H9 (cell line): Measurements from ENCODE around the gene SYNRG. TPM values are rescaled to one million over a fixed set of nuclear protein-coding genes. Genes with fewer than 3 reads are reported as not detected.
A peak's percentile ranks its signal among the peaks of the same experiment; 100 is the strongest.

ENCODE experiments used
- DNase-seq: peaks from one replicate; pipeline ENCODE4 v3.0.0-alpha.2; 2017
- H2AFZ ChIP-seq: one replicate; pipeline ENCODE4 v1.6.1; 2013; ENCODE audit warnings: mild to moderate bottlenecking, low read length, control low read depth, moderate library complexity
- H2AK5ac ChIP-seq: 2 replicates; pipeline ENCODE4 v1.6.1; 2013; ENCODE audit warnings: low read length, control low read depth, mixed read lengths; ENCODE audit not compliant: insufficient read length
- H2BK120ac ChIP-seq: one replicate; pipeline ENCODE4 v1.6.1; 2013; ENCODE audit warnings: low read depth, mild to moderate bottlenecking, low read length, control low read depth, inconsistent platforms; ENCODE audit not compliant: poor library complexity, severe bottlenecking
- H2BK12ac ChIP-seq: 2 replicates; pipeline ENCODE4 v1.6.1; 2013; ENCODE audit warnings: low read length, control low read depth, mixed read lengths, low read depth; ENCODE audit not compliant: insufficient read length
- H2BK15ac ChIP-seq: 2 replicates; pipeline ENCODE4 v1.6.1; 2013; ENCODE audit warnings: low read depth, low read length, control low read depth
- H2BK20ac ChIP-seq: one replicate; pipeline ENCODE4 v1.6.1; 2013; ENCODE audit warnings: low read depth, mild to moderate bottlenecking, low read length, control low read depth, inconsistent platforms; ENCODE audit not compliant: poor library complexity, severe bottlenecking
- H2BK5ac ChIP-seq: 2 replicates; pipeline ENCODE4 v1.6.1; 2013; ENCODE audit warnings: low read length, control low read depth, mixed read lengths; ENCODE audit not compliant: insufficient read length
- H3K14ac ChIP-seq: 2 replicates; pipeline ENCODE4 v1.6.1; 2013; ENCODE audit warnings: low read length, control low read depth; ENCODE audit not compliant: insufficient read depth
- H3K18ac ChIP-seq: 2 replicates; pipeline ENCODE4 v1.6.1; 2013; ENCODE audit warnings: low read depth, mild to moderate bottlenecking, mixed read lengths, low read length, control low read depth; ENCODE audit not compliant: insufficient read length
- H3K23ac ChIP-seq: 2 replicates; pipeline ENCODE4 v1.6.1; 2013; ENCODE audit warnings: low read length, control low read depth, mixed read lengths, low read depth; ENCODE audit not compliant: insufficient read length
- H3K23me2 ChIP-seq: 2 replicates; pipeline ENCODE4 v1.6.1; 2013; ENCODE audit warnings: low read depth, mild to moderate bottlenecking, mixed read lengths, low read length, control low read depth; ENCODE audit not compliant: insufficient read length, poor library complexity, severe bottlenecking
- H3K27ac ChIP-seq: 2 replicates; pipeline ENCODE4 v1.5.1; 2013; ENCODE audit warnings: low read length, control low read depth, mixed read lengths, low read depth; ENCODE audit not compliant: insufficient read length
- H3K27me3 ChIP-seq: 2 replicates; pipeline ENCODE4 v1.6.1; 2013; ENCODE audit warnings: low read length, control low read depth, inconsistent platforms; ENCODE audit not compliant: insufficient read depth
- H3K4ac ChIP-seq: 2 replicates; pipeline ENCODE4 v1.6.1; 2013; ENCODE audit warnings: low read depth, mild to moderate bottlenecking, control low read depth, inconsistent platforms, low read length, moderate library complexity
- H3K4me1 ChIP-seq: 2 replicates; pipeline ENCODE4 v1.6.1; 2013; ENCODE audit warnings: low read length, control low read depth, inconsistent platforms; ENCODE audit not compliant: insufficient read depth
- H3K4me2 ChIP-seq: 2 replicates; pipeline ENCODE4 v1.6.1; 2013; ENCODE audit warnings: low read length, control low read depth, mixed read lengths; ENCODE audit not compliant: insufficient read length, insufficient read depth
- H3K56ac ChIP-seq: 2 replicates; pipeline ENCODE4 v1.6.1; 2013; ENCODE audit warnings: low read depth, mild to moderate bottlenecking, mixed read lengths, low read length, control low read depth; ENCODE audit not compliant: insufficient read length
- H3K79me1 ChIP-seq: 2 replicates; pipeline ENCODE4 v1.6.1; 2013; ENCODE audit warnings: low read depth, mild to moderate bottlenecking, moderate library complexity, low read length, control low read depth, inconsistent platforms; ENCODE audit not compliant: insufficient read depth, poor library complexity, severe bottlenecking
- H3K79me2 ChIP-seq: 2 replicates; pipeline ENCODE4 v1.6.1; 2013; ENCODE audit warnings: low read length, control low read depth, inconsistent platforms; ENCODE audit not compliant: insufficient read depth
- H3K9ac ChIP-seq: 2 replicates; pipeline ENCODE4 v1.6.1; 2013; ENCODE audit warnings: low read length, control low read depth, mixed read lengths; ENCODE audit not compliant: insufficient read length; ENCODE audit errors: extremely low read depth
- H3K9me3 ChIP-seq: one replicate; pipeline ENCODE4 v1.6.1; 2013; ENCODE audit warnings: low read depth, low read length, inconsistent platforms; ENCODE audit not compliant: control insufficient read depth
- H3T11ph ChIP-seq: one replicate; pipeline ENCODE4 v1.6.1; 2013; ENCODE audit warnings: mild to moderate bottlenecking, low read length, control low read depth, inconsistent platforms
- H4K20me1 ChIP-seq: one replicate; pipeline ENCODE4 v1.6.1; 2013; ENCODE audit not compliant: control insufficient read depth, insufficient read length, insufficient read depth
- H4K5ac ChIP-seq: 2 replicates; pipeline ENCODE4 v1.6.1; 2013; ENCODE audit warnings: low read depth, mild to moderate bottlenecking, mixed read lengths, low read length, control low read depth; ENCODE audit not compliant: insufficient read length
- H4K8ac ChIP-seq: replicated peaks from 2 replicates; pipeline ENCODE4 v1.6.1; 2013; ENCODE audit warnings: low read length, control low read depth, mixed read lengths, low read depth; ENCODE audit not compliant: insufficient read length
- H4K91ac ChIP-seq: 2 replicates; pipeline ENCODE4 v1.6.1; 2013; ENCODE audit warnings: low read depth, mild to moderate bottlenecking, moderate library complexity, mixed read lengths, low read length, control low read depth; ENCODE audit not compliant: insufficient read length
- H3K27ac Mint-ChIP-seq, 3 experiments: 2 replicates in 2 of 3; 3 replicates in 1 of 3; pipeline ENCODE4 v1.8.0; 2020 to 2021; ENCODE audit warnings: mixed read lengths in 3 of 3, mild to moderate bottlenecking in 1 of 3, moderate library complexity in 1 of 3
- H3K27me3 Mint-ChIP-seq: 2 replicates; pipeline ENCODE4 v1.8.0; 2021; ENCODE audit warnings: low read depth, mild to moderate bottlenecking, moderate library complexity, mixed read lengths
- H3K36me3 Mint-ChIP-seq, 3 experiments: 2 replicates in 2 of 3; 3 replicates in 1 of 3; pipeline ENCODE4 v1.8.0; 2020 to 2021; ENCODE audit warnings: low read depth in 3 of 3, mixed read lengths in 3 of 3; ENCODE audit not compliant: insufficient read depth in 1 of 3
- H3K4me1 Mint-ChIP-seq, 2 experiments: 2 replicates each; pipeline ENCODE4 v1.8.0; 2020; ENCODE audit warnings: mixed read lengths in 2 of 2
- H3K4me3 Mint-ChIP-seq, 2 experiments: 2 replicates in 1 of 2; 3 replicates in 1 of 2; pipeline ENCODE4 v1.8.0; 2020 to 2021; ENCODE audit warnings: mild to moderate bottlenecking in 2 of 2, mixed read lengths in 2 of 2, moderate library complexity in 1 of 2
- H3K9me3 Mint-ChIP-seq, 2 experiments: 2 replicates in 1 of 2; 3 replicates in 1 of 2; pipeline ENCODE4 v1.8.0; 2020; ENCODE audit warnings: mild to moderate bottlenecking in 2 of 2, mixed read lengths in 2 of 2, moderate library complexity in 1 of 2
- CTCF ChIP-seq: fragments of 200-600 bp; sonication (generic); conservative IDR thresholded peaks from 3 replicates; pipeline ENCODE4 v1.8.0; 2021; ENCODE audit warnings: antibody characterized with exemption, mild to moderate bottlenecking
- whole genome bisulfite sequencing: extraction: QIAGEN DNeasy Blood & Tissue Kit; methylation state at CpG from one replicate; pipeline ENCODE4 v1.1.7; 2013; ENCODE audit warnings: missing lambda C conversion rate, low lambda C conversion rate, mixed read lengths; ENCODE audit not compliant: insufficient read length; ENCODE audit errors: extremely low coverage; 5-methylcytosine and 5-hydroxymethylcytosine counted together
- total RNA-seq: library from RNA; stranded (reverse); gene quantifications from 2 replicates; pipeline ENCODE4 v1.2.1, GENCODE V29; 2021

Gene SYNRG
- total RNA-seq, 1 experiment from 2014 or later = 30.5 TPM

DNA sequence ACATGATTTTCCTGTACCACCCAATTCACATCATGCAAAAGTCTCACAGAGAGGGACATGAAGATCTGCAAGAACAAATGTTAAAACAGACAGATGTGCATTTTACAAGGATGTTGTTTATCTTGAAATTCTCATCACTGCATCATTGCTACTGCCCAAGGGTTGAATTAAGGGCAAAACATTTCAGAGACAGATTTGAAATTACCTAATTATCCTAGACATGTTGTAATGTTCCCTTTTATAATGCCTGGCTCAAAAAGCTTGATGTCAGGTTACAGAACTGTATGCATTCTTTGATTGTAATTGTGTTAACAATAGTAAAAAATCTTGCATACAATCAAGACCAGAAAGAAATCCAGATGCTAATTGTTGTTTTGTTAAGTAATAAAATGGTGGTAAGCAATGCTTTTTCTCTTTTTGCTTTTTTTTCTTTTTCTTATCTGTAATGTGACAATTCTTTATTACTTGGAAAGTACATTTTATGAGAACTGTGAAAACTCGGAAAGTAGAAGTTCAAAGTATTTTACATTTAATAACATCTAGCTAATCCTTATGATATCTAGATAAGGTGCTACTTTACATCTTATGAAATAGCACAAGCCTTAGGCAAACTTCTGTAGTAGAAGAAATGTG lies 123.2 kb downstream of the SYNRG start:
- Histone ChIP-seq H3K27me3 (no peaks in the 10 kb centered on the region), H3K79me2 (no peaks in the 10 kb centered on the region), H3K14ac (no peak overlapping the region), H3K56ac (no peak overlapping the region), H3K23ac (no peak overlapping the region), H3K9me3 (no peaks in the 10 kb centered on the region), H3T11ph (no peak overlapping the region), H2BK12ac (no peak overlapping the region), H3K9ac (no peak overlapping the region), H2AFZ (no peak overlapping the region), H3K4me2 (no peak overlapping the region), H4K20me1 (no peaks in the 10 kb centered on the region), H3K18ac (no peak overlapping the region), H2BK120ac (no peak overlapping the region), H3K4ac (no peak overlapping the region), H2BK5ac (no peak overlapping the region), H3K79me1 (no peaks in the 10 kb centered on the region), H3K23me2 (peaks cover 17% of the 10 kb centered on the region), H2AK5ac (no peak overlapping the region), H3K4me1 (peaks cover 12% of the 10 kb centered on the region), H4K91ac (no peak overlapping the region), H2BK20ac (no peak overlapping the region), H4K8ac (no peak overlapping the region), H4K5ac (no peak overlapping the region), H2BK15ac (no peak overlapping the region), H3K27ac (no peak overlapping the region)
- Mint-ChIP-seq H3K4me1 (peaks cover 34 to 37% of the 10 kb centered on the region in 2 experiments), H3K9me3 (no peaks in the 10 kb centered on the region), H3K27me3 (peaks cover 10% of the 10 kb centered on the region), H3K4me3 (no peak overlapping the region), H3K27ac (0 out of 7 replicates have a peak overlapping the region, but pooled peaks of 1 of the 3 experiments have one; percentile 35), H3K36me3 (peaks cover 0 to 3% (median 0%) of the 10 kb centered on the region in 3 experiments; a peak in 3 of 7 replicates)
- WGBS = no CpG with 5 or more reads among the region's 1 CpG
- no peak for TF ChIP-seq CTCF
- DNase-seq = no peak
